Measurements from ENCODE around the gene TMEM239.

TMEM239 gene

DNA sequence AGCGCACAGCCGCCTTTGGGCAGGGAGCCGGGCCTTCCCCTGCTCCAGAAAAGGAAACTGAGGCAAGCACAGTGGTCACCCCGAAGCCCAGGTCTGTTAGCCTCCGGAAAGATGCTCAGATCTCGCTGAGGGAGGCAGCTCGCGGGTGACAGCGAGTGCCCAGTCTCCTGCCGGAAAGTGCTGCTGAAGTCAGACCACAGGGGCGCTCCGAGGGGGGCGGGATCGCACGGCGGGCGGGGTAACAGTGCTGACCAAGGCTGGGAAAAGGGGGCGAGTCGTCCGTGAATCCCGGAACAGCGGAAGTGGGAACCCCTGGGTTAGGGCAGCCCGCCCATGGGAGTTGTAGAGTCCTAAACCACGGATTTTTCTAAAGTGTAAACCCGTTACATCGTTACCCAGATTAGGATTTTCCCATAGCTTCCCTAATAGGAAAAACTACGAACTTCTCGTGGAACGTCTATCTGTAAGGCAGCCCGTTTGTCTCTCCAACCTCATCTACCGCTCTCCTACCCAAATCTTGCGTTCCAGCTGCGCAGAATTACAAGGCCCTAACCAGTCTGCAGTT lies 24.9 kb downstream of the TMEM239 start:
- Histone ChIP-seq H3K4me3 (replicated peaks; ENCODE audit: low read depth, low read length) (peak overlapping the region; percentile 89), H3K27me3 (replicated peaks; ENCODE audit: control insufficient read depth, insufficient read depth, low read length) (no peaks in the 10 kb centered on the region), H3K36me3 (ENCODE audit: control insufficient read depth, insufficient read depth, low read length) (no peaks in the 10 kb centered on the region)
- peak; percentile 62 for DNase-seq (ENCODE audit: extremely low read depth, insufficient read length)
- TF ChIP-seq, protein P1, sequence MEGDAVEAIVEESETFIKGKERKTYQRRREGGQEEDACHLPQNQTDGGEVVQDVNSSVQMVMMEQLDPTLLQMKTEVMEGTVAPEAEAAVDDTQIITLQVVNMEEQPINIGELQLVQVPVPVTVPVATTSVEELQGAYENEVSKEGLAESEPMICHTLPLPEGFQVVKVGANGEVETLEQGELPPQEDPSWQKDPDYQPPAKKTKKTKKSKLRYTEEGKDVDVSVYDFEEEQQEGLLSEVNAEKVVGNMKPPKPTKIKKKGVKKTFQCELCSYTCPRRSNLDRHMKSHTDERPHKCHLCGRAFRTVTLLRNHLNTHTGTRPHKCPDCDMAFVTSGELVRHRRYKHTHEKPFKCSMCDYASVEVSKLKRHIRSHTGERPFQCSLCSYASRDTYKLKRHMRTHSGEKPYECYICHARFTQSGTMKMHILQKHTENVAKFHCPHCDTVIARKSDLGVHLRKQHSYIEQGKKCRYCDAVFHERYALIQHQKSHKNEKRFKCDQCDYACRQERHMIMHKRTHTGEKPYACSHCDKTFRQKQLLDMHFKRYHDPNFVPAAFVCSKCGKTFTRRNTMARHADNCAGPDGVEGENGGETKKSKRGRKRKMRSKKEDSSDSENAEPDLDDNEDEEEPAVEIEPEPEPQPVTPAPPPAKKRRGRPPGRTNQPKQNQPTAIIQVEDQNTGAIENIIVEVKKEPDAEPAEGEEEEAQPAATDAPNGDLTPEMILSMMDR (IDR thresholded peaks at IDR 0.05; ENCODE audit: insufficient read depth, low read length, poor library complexity, severe bottlenecking) = no peak

DNA sequence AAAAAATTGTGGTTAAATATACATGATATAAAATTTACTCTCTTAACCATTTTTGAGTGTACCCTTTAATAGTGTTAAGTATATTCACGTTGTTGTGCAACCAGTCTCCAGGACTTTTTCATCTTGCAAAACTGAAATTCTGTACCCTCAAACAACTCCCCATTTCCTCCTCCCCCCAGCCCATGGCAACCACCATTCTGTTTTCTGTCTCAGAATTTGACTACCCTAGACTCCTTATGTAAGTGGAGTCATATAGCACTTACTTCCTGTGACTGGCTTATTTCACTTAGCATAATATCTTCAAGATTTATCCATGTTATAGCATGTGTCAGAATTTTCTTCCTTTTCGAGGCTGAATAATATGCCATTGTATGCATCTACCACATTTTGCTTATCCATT lies 29.4 kb downstream of the TMEM239 start:
- Histone ChIP-seq H3K27me3 (replicated peaks; ENCODE audit: control insufficient read depth, insufficient read depth, low read length) (no peaks in the 10 kb centered on the region), H3K4me3 (replicated peaks; ENCODE audit: low read depth, low read length) (no peak overlapping the region), H3K36me3 (ENCODE audit: control insufficient read depth, insufficient read depth, low read length) (no peaks in the 10 kb centered on the region)
- no peak for DNase-seq (ENCODE audit: extremely low read depth, insufficient read length)
- TF ChIP-seq, protein P1 (IDR thresholded peaks at IDR 0.05; ENCODE audit: insufficient read depth, low read length, poor library complexity, severe bottlenecking) = no peak

DNA sequence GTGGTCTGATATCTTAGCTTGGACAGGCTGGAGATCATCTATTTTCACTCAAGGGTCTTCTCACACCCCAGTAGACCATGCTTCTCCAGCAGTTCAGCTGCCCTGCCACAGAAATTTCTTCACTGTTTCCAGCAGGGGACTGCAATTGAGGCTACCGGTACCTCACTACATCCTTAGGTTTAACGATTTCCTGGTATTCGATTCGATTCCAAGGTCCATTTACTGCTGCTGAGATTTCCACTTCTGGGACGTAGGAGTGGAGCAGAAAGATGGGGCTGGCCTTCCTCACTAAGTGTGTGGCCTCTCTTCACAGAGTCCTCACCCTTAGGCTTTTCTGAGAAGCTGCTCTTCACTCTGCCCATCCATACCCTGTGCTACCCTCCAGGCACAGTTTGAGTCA lies 30.5 kb downstream of the TMEM239 start:
- TF ChIP-seq, protein P1 (IDR thresholded peaks at IDR 0.05; ENCODE audit: insufficient read depth, low read length, poor library complexity, severe bottlenecking) = no peak
- no peaks in the 10 kb centered on the region for H3K36me3 ChIP-seq (ENCODE audit: control insufficient read depth, insufficient read depth, low read length)
- no peak overlapping the region for H3K4me3 ChIP-seq (replicated peaks; ENCODE audit: low read depth, low read length)
- DNase-seq (ENCODE audit: extremely low read depth, insufficient read length) = no peak
- no peaks in the 10 kb centered on the region for H3K27me3 ChIP-seq (replicated peaks; ENCODE audit: control insufficient read depth, insufficient read depth, low read length)

DNA sequence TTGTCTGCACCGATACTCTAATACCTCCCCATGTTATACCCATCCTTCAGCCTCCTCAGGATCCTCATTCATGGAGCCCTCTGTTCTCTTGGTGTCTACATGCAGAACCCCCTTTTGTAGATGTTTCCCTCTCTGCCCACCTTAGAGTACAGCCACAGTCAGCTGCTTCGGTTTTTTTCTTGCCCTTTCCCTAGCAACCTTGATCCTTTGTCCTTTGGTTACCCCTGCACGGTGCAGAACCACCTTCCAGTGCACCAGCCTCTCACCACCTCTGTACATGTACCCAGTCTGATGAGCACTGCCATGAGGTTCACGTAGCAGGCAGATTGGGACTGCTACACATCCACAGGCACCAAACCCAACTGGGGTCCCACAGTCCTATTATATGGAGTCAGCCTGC lies 31.6 kb downstream of the TMEM239 start:
- H3K36me3 ChIP-seq (ENCODE audit: control insufficient read depth, insufficient read depth, low read length) = no peaks in the 10 kb centered on the region
- no peak for DNase-seq (ENCODE audit: extremely low read depth, insufficient read length)
- H3K27me3 ChIP-seq (replicated peaks; ENCODE audit: control insufficient read depth, insufficient read depth, low read length) = no peaks in the 10 kb centered on the region
- TF ChIP-seq, protein P1 (IDR thresholded peaks at IDR 0.05; ENCODE audit: insufficient read depth, low read length, poor library complexity, severe bottlenecking) = no peak
- no peak overlapping the region for H3K4me3 ChIP-seq (replicated peaks; ENCODE audit: low read depth, low read length)

DNA sequence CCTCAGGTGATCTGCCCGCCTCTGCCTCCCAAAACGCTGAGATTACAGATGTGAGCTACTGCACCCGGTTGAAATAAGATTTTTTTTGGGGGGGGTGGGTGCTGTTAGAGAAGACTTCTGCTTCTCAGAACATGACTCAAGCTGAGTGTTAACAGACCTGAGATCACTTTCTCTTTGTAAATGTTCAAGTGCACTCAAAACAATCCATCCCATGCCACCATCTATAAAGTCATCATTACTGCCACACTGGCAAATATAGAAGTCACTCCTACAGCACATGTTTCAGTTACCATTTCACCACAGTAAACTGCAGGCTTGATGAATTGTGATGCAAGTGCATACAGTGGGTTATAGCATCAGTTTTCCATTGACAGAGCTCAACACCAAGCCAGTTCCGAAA lies 33.4 kb downstream of the TMEM239 start:
- TF ChIP-seq, protein P1 (IDR thresholded peaks at IDR 0.05; ENCODE audit: insufficient read depth, low read length, poor library complexity, severe bottlenecking) = no peak
- no peak for DNase-seq (ENCODE audit: extremely low read depth, insufficient read length)

DNA sequence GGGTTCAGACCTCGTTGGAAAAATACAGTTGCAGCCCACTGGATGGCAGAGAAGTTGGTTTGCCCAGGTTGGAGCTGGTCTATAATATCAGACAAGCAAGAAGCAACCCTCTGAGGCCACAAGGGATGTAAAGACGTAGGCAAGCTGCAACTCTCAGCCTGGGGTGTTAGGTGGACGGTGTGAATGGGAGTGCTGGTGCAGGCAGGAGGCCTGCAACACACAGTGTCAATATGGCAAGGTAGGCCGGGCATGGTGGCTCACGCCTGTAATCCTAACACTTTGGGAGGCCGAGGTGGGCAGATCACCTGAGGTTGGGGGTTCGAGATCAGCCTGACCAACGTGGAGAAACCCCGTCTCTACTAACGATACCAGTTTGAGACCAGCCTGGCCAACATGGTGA lies 34.9 kb downstream of the TMEM239 start:
- H3K27me3 ChIP-seq (replicated peaks; ENCODE audit: control insufficient read depth, insufficient read depth, low read length) = no peaks in the 10 kb centered on the region
- DNase-seq (ENCODE audit: extremely low read depth, insufficient read length) = no peak
- TF ChIP-seq, protein P1 (IDR thresholded peaks at IDR 0.05; ENCODE audit: insufficient read depth, low read length, poor library complexity, severe bottlenecking) = no peak
- H3K36me3 ChIP-seq (ENCODE audit: control insufficient read depth, insufficient read depth, low read length) = no peaks in the 10 kb centered on the region
- no peak overlapping the region for H3K4me3 ChIP-seq (replicated peaks; ENCODE audit: low read depth, low read length)

More for the DNA sequence above, 33.4 kb downstream of the TMEM239 start:
- Histone ChIP-seq H3K27me3 (replicated peaks; ENCODE audit: control insufficient read depth, insufficient read depth, low read length) (no peaks in the 10 kb centered on the region), H3K36me3 (ENCODE audit: control insufficient read depth, insufficient read depth, low read length) (no peaks in the 10 kb centered on the region), H3K4me3 (replicated peaks; ENCODE audit: low read depth, low read length) (no peak overlapping the region)
